Measurements from ENCODE around the gene AADACL2.
"Not testable (repeated sequence)": the region's sequence is repeated elsewhere in the genome, so short reads cannot be mapped to it uniquely, and the experiment has no call there.

The AADACL2 gene

DNA sequence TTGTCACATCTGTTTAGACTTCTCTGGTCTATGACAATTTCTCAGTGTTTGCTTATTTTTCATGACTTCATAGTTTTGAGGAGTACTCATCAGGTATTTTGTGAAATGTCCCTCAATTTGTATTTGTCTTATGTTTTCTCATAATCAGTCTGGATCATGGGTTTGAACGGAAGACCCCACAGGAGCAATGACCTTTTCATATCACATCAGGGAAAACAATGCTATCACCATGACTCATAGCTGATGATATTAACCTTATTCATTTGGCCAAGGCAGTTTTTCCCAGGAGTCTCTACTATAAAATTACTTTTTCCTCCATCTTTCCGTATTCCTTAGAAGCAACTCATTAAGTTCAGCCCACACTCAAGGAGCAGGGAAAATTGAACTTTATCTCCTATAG is 32.7 kb downstream of the AADACL2 start:
- DNase-seq = no peak

- no peak for DNase-seq
Measured at GRCh38 chr3:151768393-151768930, 34.7 kb downstream of the AADACL2 start.

DNA sequence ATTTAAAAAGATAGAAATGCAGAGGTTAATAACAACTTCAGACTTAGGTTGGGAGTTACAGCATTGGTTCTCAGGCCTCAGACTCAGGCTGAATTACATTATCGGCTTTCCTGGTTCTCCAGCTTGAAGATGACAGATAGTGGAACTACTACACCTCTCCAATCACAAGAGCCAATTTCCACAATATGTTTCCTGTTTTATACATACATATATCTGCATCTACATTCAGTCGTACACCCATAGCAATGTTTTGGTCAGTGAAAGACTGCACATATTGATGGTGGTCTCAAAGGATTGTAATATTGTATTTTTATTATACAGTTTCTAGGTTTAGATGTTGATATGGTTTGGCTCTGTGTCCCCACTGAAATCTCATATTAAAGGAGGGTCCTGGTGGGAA is 35.4 kb downstream of the AADACL2 start:
- DNase-seq = no peak

- DNase-seq = no peak
Measured at GRCh38 chr3:151770956-151771355, 37.2 kb downstream of the AADACL2 start.

DNA sequence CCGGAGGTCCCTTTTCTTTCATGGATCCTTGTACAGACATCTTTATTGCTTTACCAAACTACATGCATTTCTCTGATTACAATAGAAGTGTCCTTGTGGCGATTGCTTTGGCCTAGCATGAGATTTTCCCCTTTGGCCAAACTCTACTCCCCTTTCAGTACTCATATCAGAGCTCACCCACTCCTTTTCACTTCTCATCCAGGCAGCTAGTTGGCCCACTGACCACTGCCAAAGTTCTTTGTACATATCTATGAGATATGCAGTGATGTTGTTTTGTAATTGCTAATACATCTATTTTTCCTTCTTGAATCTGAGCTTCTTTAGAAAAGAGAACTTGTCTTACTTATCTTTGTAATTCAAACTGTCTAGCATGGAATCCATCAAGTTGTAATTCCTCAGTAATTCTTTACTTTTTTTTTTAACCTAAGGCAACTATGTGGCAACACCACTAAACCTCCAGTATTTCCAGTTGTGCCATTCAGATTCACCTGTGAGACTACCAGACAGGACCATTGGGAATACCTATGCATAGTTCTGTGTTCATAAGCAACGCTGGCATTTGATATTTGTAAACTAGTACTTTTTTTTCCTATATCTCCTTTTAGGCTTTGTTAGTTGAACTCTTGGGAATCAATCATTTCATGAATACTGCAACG is 39.2 kb downstream of the AADACL2 start:
- DNase-seq = no peak

DNA sequence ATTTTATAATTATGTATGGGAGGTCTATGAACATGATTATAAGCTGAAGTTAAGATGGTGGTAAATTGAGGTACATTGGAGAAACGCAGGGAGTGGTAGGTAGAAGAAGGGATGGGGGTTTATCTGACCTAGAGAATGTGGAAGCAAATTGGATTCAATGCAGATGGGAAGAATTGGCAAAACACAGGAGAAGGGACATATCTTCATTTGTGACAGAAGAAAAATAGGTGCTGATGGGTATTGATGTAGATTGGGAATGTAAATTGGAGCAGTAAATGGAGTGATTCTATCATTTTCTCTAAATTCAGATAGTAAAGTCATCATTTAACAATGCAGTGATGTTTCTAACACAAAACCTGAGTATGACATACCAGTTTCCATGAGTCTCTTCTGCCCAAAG is 40.5 kb downstream of the AADACL2 start:
- DNase-seq = no peak

DNA sequence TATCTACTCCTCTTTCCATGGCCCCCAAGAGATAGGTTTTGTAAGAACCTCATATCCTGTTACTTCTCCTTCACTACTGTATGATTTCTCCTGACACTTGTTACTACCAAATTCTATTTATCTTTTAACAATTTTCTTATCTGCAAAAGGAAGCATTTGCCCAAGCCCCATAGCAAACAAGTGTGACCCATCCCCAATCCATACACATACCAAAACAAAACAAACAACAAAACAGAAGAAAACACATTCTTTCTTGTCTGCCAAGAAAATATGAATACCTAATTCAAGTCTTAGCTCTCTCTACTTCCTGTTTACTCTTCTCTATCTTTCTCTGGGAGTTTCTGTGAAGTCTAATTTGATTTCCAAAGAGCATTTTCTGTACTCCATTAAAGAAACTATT is 41.2 kb downstream of the AADACL2 start:
- DNase-seq = no peak

DNA sequence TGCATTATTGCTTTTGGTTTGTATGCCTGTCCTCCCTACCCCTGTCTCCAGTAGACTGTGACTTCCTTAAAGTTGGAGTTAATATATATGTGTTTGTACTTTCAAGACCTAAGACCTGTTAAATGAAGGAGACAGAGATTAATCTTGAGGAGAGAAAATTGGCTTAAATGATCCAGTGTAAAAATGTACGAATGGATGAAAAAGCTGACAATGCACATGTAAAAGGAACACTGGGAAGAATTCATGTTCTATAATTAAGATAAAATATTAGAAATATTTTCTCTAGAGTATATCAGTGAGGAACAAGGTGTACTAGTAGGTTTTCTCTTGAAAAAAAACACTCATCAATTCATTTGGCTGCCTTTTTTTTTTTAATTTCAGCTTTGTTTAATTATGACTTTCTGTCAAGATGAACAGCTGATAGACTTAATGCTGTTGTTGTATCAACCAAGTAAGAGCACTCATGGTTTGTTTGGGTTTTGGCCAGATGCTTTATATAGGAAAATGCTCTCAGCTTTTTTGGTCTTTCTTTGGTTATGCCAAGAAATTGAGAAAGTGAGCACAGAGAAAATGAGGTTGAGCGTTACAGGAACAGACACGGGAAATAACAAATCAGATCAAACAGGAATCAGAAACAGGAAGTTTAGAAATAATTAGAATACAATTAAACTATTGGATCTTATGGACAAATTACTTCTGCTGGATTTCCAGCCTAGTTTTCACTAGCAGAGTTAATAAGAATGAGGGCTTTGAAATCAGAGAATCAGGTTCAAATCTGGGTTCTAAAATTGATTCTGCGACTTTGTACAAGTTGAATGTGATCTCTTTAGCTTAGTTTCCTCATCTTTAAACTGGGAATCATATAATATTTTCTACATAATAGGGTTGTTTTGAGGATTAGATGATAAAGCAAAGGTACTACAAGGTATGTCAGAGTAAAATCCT is 41.9 kb downstream of the AADACL2 start:
- DNase-seq = no peak

DNA sequence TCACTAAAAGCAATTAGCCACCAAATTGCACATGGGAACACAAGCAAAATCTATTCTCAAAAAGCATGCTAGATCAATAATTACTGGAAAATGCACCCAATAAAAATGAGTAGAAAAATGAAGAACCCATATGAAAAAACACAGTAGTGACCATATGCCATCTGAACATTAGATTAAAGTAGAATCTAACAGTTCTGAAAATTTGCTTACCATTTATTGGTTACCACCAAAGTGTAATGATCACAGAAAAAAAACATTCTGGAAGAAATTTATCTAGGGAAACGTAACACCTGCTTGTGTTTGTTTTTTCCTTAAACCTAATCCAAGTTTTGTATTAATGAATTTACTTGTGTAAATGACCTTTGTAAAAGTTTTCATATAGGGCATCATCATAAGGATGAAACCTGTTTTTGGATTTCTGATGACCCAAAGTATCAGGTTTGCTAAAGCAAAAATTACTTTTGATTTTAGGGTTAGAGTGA is 42.6 kb downstream of the AADACL2 start:
- no peak for DNase-seq

DNA sequence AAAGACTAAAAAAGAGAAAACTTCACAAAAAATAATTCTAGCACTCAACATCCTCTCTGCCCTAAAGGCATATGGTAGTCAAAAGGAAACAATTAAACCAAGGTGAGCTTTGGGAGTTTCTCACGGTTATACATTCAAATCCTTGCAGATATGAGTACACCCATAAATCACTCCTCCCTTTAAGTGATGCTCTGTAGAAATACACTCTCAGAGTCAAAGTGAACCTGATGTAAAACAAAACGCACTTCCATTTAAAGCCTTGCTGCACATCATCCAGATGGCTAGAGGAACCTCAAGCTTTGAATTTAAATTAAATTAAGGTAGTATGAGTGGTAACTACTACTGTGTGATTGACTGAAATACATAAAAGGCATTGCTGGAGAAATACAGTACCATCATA is 44.2 kb downstream of the AADACL2 start:
- no peak for DNase-seq

GRCh38 chr3:151787626-151788025 is 53.9 kb downstream of the AADACL2 start:
- no peak for DNase-seq

DNA sequence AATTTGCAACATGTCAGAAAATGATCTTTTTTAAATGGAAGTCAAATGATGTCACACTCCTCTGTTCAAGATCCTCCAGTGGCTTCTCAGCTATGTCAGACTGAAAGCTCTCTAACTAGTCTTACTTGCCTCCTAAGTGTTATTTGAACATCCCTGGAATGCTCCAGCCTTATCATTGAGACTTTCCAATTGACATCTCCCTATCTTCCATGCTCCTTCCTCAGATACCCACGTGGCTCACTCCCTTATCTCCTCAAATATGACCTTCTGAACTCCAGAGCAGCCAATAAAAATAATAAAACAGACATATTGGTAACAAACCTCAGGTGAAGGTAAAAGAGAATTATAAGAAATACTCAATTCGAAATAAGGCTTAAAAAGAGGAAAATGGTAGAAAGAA is 54.7 kb downstream of the AADACL2 start:
- DNase-seq = no peak

- no peak for DNase-seq
Measured at GRCh38 chr3:151789853-151790463, 56.2 kb downstream of the AADACL2 start.

DNA sequence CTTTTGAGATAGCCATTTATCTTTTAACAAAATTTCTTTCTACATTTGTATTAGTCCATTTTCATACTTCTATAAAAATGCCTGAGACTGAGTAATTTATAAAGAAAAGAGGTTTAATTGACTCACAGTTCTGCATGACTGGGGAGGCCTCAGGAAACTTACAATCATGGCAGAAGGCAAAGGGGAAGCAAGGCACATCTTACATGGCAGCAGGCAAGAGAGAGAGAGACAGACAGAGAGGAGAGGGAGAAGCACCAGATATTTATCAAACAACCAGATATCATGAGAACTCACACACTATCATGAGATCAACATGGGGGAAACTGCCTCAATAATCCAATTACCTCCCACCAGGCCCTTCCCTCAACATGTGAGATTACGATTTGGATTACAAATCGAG is 57.0 kb downstream of the AADACL2 start:
- DNase-seq = not testable (repeated sequence)

DNA sequence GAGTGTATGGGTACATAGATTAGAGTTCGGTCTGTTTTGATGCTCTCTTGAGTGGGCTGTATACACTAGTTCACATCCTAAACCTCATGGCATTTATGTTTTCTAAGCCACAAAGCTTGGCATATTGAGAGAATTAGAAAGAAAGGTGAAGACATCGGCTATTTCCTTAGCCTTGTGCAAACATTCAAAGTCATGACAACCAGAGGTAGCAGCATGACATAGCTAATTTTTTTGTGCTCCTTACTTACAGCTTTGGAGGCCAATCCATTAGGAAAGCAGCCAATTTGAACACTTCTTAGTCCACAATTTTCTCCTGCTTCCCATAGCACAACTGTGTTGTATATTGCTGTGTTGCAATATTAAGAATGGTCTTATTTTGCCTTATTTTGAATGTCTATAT is 58.7 kb downstream of the AADACL2 start:
- DNase-seq = no peak

GRCh38 chr3:151793636-151794035 is 59.9 kb downstream of the AADACL2 start:
- no peak for DNase-seq

DNA sequence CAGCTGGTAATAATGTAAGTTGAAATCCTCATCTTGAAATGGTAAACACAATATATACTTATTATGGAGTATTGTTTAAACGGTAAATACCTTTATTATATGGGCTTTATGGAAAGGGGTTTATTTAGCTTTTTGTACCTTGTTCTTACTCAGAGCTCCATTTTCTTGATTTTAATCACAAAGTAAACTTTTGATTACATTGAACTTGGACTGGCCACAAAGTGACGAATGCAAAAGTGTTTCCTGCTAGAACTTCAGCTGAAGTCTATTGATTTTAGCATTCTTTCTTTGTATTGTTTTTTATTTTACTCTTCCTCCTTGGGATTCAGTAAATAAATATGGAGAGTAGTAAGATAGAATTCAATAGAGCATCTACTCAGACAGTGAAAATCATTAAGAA is 60.4 kb downstream of the AADACL2 start:
- no peak for DNase-seq

- no peak for DNase-seq
Measured at GRCh38 chr3:151795276-151795675, 61.5 kb downstream of the AADACL2 start.

GRCh38 chr3:151796105-151796680 is 62.5 kb downstream of the AADACL2 start:
- no peak for DNase-seq

GRCh38 chr3:151798466-151798865 is 64.7 kb downstream of the AADACL2 start:
- DNase-seq = no peak

DNA sequence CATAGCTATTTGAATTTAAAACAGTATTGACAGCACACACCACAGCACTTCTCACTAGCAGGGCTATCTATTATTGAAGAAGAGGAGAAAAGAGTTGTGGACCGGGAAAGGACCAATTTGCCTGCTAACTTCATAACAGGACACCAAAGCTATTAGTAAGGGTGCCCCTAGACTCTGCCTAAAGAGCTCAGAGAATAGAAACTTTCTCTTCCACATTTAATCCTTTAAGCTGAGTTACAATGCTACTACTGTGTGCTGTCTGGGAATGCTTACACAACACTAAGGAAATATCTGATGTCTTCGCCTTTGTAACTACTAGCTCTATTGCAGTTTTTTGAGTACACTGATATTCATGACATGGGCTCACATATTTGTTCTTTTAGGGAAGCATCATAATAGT is 66.7 kb downstream of the AADACL2 start:
- DNase-seq = no peak

- DNase-seq = no peak
Measured at GRCh38 chr3:151804267-151804666, 70.5 kb downstream of the AADACL2 start.

- DNase-seq = no peak
Measured at GRCh38 chr3:151806838-151807237, 73.1 kb downstream of the AADACL2 start.
